DND-41 (cell line): ENCODE data around the gene RNASE1.
"Not testable (repeated sequence)": the region's sequence is repeated elsewhere in the genome, so short reads cannot be mapped to it uniquely, and the experiment has no call there.

Experiments
- EZH2 ChIP-seq: IDR thresholded peaks from 3 replicates; pipeline ENCODE4 v1.6.1; 2012; ENCODE audit warnings: borderline replicate concordance, low read depth, mild to moderate bottlenecking, moderate library complexity, low read length, inconsistent platforms; ENCODE audit not compliant: severe bottlenecking
- TF ChIP-seq, protein P1 (sequence below): IDR thresholded peaks from 2 replicates; pipeline ENCODE4 v1.5.1; 2012; ENCODE audit warnings: borderline replicate concordance, low read length, moderate library complexity, mild to moderate bottlenecking; ENCODE audit not compliant: poor library complexity, severe bottlenecking; ENCODE audit errors: extremely low read depth

DNA sequence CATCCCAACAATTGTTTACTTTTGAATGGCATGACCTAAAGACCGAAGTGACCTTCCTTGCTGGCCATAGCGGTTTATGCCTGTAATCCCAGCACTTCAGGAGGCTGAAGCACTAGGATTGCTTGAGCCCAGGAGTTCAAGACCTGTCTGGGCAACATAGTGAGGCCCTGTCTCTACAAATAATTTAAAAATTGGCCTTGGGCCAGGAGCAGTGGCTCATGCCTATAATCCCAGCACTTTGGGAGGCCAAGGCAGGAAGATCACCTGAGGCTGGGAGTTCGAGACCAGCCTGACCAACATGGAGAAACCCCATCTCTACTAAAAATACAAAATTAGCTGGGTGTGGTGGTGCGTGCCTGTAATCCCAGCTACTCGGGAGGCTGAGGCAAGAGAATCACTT, 43.2 kb downstream of the RNASE1 start:
- TF ChIP-seq, protein P1, sequence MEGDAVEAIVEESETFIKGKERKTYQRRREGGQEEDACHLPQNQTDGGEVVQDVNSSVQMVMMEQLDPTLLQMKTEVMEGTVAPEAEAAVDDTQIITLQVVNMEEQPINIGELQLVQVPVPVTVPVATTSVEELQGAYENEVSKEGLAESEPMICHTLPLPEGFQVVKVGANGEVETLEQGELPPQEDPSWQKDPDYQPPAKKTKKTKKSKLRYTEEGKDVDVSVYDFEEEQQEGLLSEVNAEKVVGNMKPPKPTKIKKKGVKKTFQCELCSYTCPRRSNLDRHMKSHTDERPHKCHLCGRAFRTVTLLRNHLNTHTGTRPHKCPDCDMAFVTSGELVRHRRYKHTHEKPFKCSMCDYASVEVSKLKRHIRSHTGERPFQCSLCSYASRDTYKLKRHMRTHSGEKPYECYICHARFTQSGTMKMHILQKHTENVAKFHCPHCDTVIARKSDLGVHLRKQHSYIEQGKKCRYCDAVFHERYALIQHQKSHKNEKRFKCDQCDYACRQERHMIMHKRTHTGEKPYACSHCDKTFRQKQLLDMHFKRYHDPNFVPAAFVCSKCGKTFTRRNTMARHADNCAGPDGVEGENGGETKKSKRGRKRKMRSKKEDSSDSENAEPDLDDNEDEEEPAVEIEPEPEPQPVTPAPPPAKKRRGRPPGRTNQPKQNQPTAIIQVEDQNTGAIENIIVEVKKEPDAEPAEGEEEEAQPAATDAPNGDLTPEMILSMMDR = not testable (repeated sequence)
- not testable (repeated sequence) for TF ChIP-seq EZH2
